WI38 (cell line): ENCODE data around the gene ABCC9.
"Not testable (repeated sequence)": the region's sequence is repeated elsewhere in the genome, so short reads cannot be mapped to it uniquely, and the experiment has no call there.

Experiments
- H3K4me3 ChIP-seq: 2 replicates; pipeline ENCODE4 v1.5.1; 2011; ENCODE audit warnings: low read depth, mild to moderate bottlenecking, control low read depth, low read length
- CTCF ChIP-seq: IDR thresholded peaks from 2 replicates; pipeline ENCODE4 v1.5.1; 2012; ENCODE audit warnings: low read depth, mild to moderate bottlenecking, control low read depth, low read length

The ABCC9 gene

GRCh38 chr12:21788089-21788983, 152.9 kb downstream of the ABCC9 start:
- H3K4me3 ChIP-seq: no peak overlapping the region
- no peak for TF ChIP-seq CTCF

- no peak for TF ChIP-seq CTCF
- no peak overlapping the region for H3K4me3 ChIP-seq
Observed at GRCh38 chr12:21786041-21786531, 155.1 kb downstream of the ABCC9 start.

GRCh38 chr12:21782723-21783122, 158.5 kb downstream of the ABCC9 start:
- not testable (repeated sequence) for H3K4me3 ChIP-seq

GRCh38 chr12:21780786-21781185, 160.4 kb downstream of the ABCC9 start:
- no peak for TF ChIP-seq CTCF

GRCh38 chr12:21776175-21776574, 165.1 kb downstream of the ABCC9 start:
- H3K4me3 ChIP-seq: no peak overlapping the region
- no peak for TF ChIP-seq CTCF

More at GRCh38 chr12:21780786-21781185, 160.4 kb downstream of the ABCC9 start:
- H3K4me3 ChIP-seq: no peak overlapping the region

GRCh38 chr12:21775133-21775820, 165.9 kb downstream of the ABCC9 start:
- TF ChIP-seq CTCF: no peak
- H3K4me3 ChIP-seq: no peak overlapping the region

- peak within 1 kb of the TSS; percentile 50 for H3K4me3 ChIP-seq
- no peak for TF ChIP-seq CTCF
Observed at GRCh38 chr12:21774358-21775132, 166.7 kb downstream of the ABCC9 start, which contains the start of gene KCNJ8. TSS of gene KCNJ8 (minus strand) at chr12:21774706. CDS start at chr12:21773616, 1,090 bp downstream.
